ENCODE results near the gene NRP1. TPM values are rescaled to one million over a fixed set of nuclear protein-coding genes. Genes with fewer than 3 reads are reported as not detected.

The NRP1 gene
- total and polyA plus RNA-seq, 2 of the 8 experiments (the other 6 are each of a cell fraction or from before 2014, with no cell fraction given) = 1.2 to 2.1 TPM

- TF ChIP-seq RBBP5 (IDR thresholded peaks at IDR 0.05; ENCODE audit: borderline replicate concordance, low read depth, low read length) = no peak
Observed at GRCh38 chr10:33235251-33235884, 99.1 kb downstream of the NRP1 start (continued).
